WTC11 (cell line): Measurements from ENCODE around the gene MAGEA9B.

ENCODE experiments used
- CREB1 ChIP-seq: sonication (generic); formaldehyde crosslinking; IDR thresholded peaks from 2 replicates; pipeline ENCODE4 v1.8.0; 2023; ENCODE audit warnings: mild to moderate bottlenecking, missing genetic modification reagents
- SP1 ChIP-seq: sonication (generic); formaldehyde crosslinking; conservative IDR thresholded peaks from 2 replicates; pipeline ENCODE4 v1.8.1; 2022; ENCODE audit warnings: missing genetic modification reagents
- ZNF317 ChIP-seq: sonication (generic); formaldehyde crosslinking; IDR thresholded peaks from 2 replicates; pipeline ENCODE4 v1.8.1; 2023; ENCODE audit warnings: low read depth, mild to moderate bottlenecking, moderate library complexity, missing genetic modification reagents, borderline replicate concordance
- TF ChIP-seq, protein P1 (sequence below): sonication (generic); formaldehyde crosslinking; IDR thresholded peaks from 2 replicates; pipeline ENCODE4 v1.8.0; 2023; ENCODE audit warnings: mild to moderate bottlenecking, missing genetic modification reagents
- TF ChIP-seq, protein P2 (sequence below): sonication (generic); formaldehyde crosslinking; IDR thresholded peaks from 2 replicates; pipeline ENCODE4 v1.8.1; 2023; ENCODE audit warnings: mild to moderate bottlenecking, missing genetic modification reagents, borderline replicate concordance

DNA sequence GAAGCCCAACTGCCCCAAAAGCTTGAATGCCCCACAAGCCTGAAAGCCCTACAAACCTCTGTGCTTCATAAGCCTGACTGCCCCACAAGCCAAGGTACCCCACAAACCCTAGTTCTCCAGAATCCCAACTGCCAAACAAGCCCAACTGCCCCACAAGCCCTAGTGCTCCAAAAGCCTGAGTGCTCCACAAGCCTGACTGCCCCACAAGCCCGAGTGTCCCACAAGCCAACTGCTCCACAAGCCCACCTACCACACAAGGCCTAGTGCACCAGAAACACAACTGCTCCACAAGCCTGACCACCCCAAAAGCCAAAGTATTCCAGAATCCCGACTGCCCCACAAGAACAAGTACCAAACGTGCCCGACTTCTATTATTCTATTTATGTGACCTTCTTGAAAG is 23.9 kb downstream of the MAGEA9B start:
- TF ChIP-seq SP1 (CRISPR knock-in tag) (no peak), ZNF317 (CRISPR knock-in tag) (no peak), CREB1 (CRISPR knock-in tag) (no peak)
- TF ChIP-seq, protein P1, sequence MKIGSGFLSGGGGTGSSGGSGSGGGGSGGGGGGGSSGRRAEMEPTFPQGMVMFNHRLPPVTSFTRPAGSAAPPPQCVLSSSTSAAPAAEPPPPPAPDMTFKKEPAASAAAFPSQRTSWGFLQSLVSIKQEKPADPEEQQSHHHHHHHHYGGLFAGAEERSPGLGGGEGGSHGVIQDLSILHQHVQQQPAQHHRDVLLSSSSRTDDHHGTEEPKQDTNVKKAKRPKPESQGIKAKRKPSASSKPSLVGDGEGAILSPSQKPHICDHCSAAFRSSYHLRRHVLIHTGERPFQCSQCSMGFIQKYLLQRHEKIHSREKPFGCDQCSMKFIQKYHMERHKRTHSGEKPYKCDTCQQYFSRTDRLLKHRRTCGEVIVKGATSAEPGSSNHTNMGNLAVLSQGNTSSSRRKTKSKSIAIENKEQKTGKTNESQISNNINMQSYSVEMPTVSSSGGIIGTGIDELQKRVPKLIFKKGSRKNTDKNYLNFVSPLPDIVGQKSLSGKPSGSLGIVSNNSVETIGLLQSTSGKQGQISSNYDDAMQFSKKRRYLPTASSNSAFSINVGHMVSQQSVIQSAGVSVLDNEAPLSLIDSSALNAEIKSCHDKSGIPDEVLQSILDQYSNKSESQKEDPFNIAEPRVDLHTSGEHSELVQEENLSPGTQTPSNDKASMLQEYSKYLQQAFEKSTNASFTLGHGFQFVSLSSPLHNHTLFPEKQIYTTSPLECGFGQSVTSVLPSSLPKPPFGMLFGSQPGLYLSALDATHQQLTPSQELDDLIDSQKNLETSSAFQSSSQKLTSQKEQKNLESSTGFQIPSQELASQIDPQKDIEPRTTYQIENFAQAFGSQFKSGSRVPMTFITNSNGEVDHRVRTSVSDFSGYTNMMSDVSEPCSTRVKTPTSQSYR (CRISPR knock-in tag), result no peak
- TF ChIP-seq, protein P2, sequence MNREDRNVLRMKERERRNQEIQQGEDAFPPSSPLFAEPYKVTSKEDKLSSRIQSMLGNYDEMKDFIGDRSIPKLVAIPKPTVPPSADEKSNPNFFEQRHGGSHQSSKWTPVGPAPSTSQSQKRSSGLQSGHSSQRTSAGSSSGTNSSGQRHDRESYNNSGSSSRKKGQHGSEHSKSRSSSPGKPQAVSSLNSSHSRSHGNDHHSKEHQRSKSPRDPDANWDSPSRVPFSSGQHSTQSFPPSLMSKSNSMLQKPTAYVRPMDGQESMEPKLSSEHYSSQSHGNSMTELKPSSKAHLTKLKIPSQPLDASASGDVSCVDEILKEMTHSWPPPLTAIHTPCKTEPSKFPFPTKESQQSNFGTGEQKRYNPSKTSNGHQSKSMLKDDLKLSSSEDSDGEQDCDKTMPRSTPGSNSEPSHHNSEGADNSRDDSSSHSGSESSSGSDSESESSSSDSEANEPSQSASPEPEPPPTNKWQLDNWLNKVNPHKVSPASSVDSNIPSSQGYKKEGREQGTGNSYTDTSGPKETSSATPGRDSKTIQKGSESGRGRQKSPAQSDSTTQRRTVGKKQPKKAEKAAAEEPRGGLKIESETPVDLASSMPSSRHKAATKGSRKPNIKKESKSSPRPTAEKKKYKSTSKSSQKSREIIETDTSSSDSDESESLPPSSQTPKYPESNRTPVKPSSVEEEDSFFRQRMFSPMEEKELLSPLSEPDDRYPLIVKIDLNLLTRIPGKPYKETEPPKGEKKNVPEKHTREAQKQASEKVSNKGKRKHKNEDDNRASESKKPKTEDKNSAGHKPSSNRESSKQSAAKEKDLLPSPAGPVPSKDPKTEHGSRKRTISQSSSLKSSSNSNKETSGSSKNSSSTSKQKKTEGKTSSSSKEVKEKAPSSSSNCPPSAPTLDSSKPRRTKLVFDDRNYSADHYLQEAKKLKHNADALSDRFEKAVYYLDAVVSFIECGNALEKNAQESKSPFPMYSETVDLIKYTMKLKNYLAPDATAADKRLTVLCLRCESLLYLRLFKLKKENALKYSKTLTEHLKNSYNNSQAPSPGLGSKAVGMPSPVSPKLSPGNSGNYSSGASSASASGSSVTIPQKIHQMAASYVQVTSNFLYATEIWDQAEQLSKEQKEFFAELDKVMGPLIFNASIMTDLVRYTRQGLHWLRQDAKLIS (CRISPR knock-in tag), result no peak
